ENCODE results near the gene XPNPEP1.

Gene XPNPEP1

DNA sequence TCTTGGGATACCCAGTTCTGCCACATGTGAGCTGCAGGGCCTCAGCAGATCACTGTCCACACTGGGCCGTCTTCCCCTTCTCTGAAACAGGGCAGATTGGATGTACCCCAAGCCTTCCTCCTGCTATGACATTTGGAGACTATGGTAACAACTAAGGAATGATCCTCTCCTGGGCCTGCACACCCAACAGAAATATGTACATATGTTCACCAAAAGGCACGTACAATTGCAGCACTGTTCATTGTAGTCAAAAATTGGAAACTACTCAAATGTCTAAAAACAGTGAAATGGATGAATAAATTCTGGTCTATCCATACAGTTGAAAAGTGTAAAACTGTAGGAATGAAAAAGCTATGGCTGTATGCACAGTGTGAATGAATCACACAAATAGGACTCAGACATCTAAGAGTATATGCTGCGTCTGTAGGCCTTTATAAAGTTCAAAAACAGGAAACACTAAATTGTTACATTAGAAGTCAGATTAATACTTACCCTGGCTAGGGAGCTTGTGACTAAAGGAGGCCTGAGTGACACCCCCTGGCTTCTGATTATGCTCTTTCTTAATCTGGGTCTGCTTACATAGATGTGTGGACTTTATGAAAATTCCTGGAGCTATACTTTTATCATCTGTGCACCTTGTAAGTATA, 16.1 kb upstream of the XPNPEP1 start:
- TF ChIP-seq, protein P1, sequence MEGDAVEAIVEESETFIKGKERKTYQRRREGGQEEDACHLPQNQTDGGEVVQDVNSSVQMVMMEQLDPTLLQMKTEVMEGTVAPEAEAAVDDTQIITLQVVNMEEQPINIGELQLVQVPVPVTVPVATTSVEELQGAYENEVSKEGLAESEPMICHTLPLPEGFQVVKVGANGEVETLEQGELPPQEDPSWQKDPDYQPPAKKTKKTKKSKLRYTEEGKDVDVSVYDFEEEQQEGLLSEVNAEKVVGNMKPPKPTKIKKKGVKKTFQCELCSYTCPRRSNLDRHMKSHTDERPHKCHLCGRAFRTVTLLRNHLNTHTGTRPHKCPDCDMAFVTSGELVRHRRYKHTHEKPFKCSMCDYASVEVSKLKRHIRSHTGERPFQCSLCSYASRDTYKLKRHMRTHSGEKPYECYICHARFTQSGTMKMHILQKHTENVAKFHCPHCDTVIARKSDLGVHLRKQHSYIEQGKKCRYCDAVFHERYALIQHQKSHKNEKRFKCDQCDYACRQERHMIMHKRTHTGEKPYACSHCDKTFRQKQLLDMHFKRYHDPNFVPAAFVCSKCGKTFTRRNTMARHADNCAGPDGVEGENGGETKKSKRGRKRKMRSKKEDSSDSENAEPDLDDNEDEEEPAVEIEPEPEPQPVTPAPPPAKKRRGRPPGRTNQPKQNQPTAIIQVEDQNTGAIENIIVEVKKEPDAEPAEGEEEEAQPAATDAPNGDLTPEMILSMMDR (IDR thresholded peaks at IDR 0.05; ENCODE audit: extremely low read depth, missing control alignments): no peak
- no peak for DNase-seq (ENCODE audit: low spot score)

DNA sequence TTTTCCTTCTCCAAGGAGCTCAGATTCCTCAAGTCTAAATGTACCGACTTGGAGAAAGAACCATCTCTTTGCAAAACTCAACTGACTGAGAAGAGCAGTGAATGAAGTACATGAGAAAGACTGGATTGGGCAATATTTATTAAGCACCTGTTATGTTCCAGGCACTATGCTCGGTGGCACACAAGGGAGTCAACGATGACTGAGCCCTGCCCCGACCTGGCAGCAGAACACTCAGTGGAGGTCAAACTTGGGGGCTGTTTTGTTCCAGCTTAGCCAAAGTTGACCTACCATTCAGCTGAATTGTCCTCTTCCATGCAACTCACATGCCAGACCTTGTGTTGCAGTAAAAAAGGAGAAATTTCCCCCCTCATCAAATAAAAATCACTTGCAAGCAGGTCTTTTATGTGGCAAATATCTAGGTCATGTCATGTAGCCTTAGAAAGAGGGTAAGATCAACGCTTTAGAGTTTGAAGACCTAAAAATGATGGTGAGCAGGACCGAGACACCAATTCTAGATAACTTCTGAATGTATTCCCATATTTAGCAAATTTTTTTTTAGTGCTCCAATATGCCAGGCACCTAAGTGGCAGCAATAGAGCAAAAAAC, 14.3 kb upstream of the XPNPEP1 start:
- DNase-seq (ENCODE audit: low spot score): no peak
- TF ChIP-seq, protein P1 (IDR thresholded peaks at IDR 0.05; ENCODE audit: extremely low read depth, missing control alignments): no peak

DNA sequence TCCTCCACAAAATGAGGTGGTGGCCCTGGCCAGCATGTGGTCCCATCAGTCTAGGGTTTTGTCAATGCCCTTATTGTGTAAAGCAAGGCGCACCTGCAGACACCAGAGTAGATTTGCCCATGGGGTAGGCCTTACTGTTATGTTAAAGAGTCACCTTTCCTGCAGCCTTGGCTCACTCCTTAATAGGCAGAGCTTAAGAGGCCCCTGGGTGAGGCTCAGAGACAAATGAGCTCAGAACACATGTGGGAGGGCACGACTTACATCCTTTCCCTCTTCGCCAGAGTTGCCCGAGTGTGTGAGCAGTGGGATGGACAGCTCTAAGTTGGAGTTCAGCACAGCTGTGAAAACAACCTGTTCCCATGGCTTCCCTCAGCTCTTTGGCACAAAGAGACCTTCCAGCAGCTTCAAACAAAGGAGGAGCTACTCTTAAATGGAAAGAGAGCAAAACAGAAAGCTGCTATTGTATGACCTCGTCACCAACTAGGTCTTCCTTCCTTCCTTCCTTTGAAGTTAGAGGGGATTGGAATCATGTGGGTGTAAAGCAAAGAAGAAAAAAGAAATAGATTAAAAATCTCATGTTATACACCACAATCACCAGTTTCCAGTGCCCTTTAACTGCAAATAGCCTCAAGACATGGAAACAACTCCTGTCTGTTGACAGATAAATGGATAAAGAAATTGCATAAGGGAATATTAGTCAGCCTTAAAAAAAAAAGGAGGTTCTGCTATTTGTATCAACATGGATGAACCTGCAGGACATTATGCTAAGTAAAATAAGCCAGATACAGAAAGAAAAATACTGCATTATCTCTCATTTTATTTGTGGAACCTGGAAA, 11.9 kb upstream of the XPNPEP1 start:
- DNase-seq (ENCODE audit: low spot score): no peak
- TF ChIP-seq, protein P1 (IDR thresholded peaks at IDR 0.05; ENCODE audit: extremely low read depth, missing control alignments): no peak

GRCh38 chr10:109933984-109934565, 10.8 kb upstream of the XPNPEP1 start:
- DNase-seq (ENCODE audit: low spot score): no peak
- TF ChIP-seq, protein P1 (IDR thresholded peaks at IDR 0.05; ENCODE audit: extremely low read depth, missing control alignments): no peak

GRCh38 chr10:109932968-109933367, 9.7 kb upstream of the XPNPEP1 start:
- DNase-seq (ENCODE audit: low spot score): no peak
- TF ChIP-seq, protein P1 (IDR thresholded peaks at IDR 0.05; ENCODE audit: extremely low read depth, missing control alignments): no peak

GRCh38 chr10:109932391-109932790, 9.1 kb upstream of the XPNPEP1 start:
- no peak for DNase-seq (ENCODE audit: low spot score)
- TF ChIP-seq, protein P1 (IDR thresholded peaks at IDR 0.05; ENCODE audit: extremely low read depth, missing control alignments): no peak

DNA sequence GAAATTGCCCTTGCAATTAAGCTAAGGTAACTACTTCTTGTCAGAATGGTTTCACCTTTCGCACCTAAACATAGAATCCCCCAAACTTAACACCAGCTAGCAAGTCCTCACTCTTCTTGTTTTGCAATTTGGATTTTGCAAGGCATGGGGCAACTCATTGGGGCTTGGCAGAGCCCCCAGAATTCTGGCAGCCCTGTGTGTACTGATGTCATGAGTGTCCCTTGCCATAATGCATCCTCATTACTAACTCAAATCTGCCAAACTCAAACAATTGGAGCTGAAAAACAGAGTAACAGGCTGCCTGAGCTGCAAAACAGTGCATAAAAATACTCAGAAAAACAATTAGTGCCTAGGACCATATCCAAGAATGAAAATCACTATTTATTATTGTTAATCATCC, 7.9 kb upstream of the XPNPEP1 start:
- TF ChIP-seq, protein P1 (IDR thresholded peaks at IDR 0.05; ENCODE audit: extremely low read depth, missing control alignments): no peak
- no peak for DNase-seq (ENCODE audit: low spot score)
